ENCODE data around the gene ETS2.

ETS2 gene

DNA sequence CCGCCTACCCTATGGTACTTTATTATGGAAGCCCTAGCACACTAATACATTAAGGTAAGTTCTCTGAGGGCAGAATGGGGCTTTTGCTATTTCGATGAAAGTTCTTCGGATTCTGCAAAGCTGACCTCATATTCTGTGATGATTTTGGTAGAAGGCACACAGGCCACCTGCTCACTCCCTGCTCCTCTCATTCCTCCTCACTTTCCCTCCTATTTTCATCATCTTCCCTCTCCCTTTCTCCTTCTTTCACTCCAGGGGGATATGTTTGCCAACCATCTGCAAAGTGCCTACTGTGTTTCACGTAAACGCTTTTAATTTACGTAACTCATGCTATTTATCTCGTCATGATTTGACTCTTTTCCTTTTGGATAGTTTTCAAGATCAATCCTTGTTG, 45.0 kb upstream of the ETS2 start:
- no peak overlapping the region for H3K4me3 ChIP-seq (ENCODE audit: low read depth, low read length)
- TF ChIP-seq, protein P1, sequence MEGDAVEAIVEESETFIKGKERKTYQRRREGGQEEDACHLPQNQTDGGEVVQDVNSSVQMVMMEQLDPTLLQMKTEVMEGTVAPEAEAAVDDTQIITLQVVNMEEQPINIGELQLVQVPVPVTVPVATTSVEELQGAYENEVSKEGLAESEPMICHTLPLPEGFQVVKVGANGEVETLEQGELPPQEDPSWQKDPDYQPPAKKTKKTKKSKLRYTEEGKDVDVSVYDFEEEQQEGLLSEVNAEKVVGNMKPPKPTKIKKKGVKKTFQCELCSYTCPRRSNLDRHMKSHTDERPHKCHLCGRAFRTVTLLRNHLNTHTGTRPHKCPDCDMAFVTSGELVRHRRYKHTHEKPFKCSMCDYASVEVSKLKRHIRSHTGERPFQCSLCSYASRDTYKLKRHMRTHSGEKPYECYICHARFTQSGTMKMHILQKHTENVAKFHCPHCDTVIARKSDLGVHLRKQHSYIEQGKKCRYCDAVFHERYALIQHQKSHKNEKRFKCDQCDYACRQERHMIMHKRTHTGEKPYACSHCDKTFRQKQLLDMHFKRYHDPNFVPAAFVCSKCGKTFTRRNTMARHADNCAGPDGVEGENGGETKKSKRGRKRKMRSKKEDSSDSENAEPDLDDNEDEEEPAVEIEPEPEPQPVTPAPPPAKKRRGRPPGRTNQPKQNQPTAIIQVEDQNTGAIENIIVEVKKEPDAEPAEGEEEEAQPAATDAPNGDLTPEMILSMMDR (IDR thresholded peaks at IDR 0.05; ENCODE audit: low read depth, low read length): no peak
- TF ChIP-seq POLR2A (IDR thresholded peaks at IDR 0.05; ENCODE audit: extremely low read depth, insufficient read length): no peak
- TF ChIP-seq, protein P2, sequence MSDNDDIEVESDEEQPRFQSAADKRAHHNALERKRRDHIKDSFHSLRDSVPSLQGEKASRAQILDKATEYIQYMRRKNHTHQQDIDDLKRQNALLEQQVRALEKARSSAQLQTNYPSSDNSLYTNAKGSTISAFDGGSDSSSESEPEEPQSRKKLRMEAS (IDR thresholded peaks at IDR 0.05; ENCODE audit: low read depth, low read length): no peak
- TF ChIP-seq MYC (IDR thresholded peaks at IDR 0.05; ENCODE audit: low read depth, low read length): no peak
- DNase-seq (ENCODE audit: low read depth): no peak

DNA sequence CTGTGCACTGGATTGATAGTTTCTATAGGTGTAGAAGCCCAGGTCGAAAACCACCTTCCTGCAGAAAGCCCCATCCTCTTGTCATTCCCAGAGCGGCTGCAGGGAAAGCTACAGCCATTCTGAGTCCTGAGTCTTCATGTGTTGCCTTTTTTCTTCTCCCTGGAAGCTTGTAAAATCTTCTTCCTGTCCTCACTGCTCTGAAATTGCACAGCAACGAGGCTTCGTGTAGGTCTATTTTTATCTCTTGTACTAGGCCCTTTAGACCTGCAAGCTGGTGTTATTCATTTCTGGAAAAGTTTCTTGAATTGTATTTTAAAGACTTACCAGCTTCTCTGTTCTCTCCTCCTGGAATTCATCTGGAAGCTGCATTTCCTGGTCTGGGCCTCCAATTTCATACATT, 44.2 kb upstream of the ETS2 start:
- TF ChIP-seq, protein P2 (IDR thresholded peaks at IDR 0.05; ENCODE audit: low read depth, low read length): no peak
- TF ChIP-seq, protein P1 (IDR thresholded peaks at IDR 0.05; ENCODE audit: low read depth, low read length): no peak
- TF ChIP-seq POLR2A (IDR thresholded peaks at IDR 0.05; ENCODE audit: extremely low read depth, insufficient read length) (no peak), MYC (IDR thresholded peaks at IDR 0.05; ENCODE audit: low read depth, low read length) (no peak)
- peak; percentile 36 for DNase-seq (ENCODE audit: low read depth)
- H3K4me3 ChIP-seq (ENCODE audit: low read depth, low read length): no peak overlapping the region

DNA sequence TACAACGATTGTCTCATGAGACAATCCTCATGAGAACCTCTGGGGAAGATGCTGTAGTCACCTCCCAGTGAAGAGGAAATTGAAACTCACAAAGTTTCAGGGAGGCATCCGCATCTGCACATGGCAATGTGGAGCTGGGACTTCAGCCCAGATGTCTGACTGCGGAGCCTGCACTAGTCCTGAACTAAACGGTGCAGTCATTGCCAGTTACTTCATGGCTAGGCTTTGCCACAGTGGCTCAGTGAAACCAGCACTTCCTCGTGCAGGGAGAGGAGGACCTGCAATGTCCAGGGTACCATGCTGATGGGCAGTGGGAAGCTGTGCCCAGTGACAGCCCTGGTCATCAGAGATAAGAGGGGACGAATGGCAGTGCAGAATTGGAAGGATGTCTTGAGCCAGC, 40.7 kb upstream of the ETS2 start:
- TF ChIP-seq, protein P1 (IDR thresholded peaks at IDR 0.05; ENCODE audit: low read depth, low read length): no peak
- TF ChIP-seq, protein P2 (IDR thresholded peaks at IDR 0.05; ENCODE audit: low read depth, low read length): no peak
- TF ChIP-seq MYC (IDR thresholded peaks at IDR 0.05; ENCODE audit: low read depth, low read length) (no peak), POLR2A (IDR thresholded peaks at IDR 0.05; ENCODE audit: extremely low read depth, insufficient read length) (no peak)
- no peak overlapping the region for H3K4me3 ChIP-seq (ENCODE audit: low read depth, low read length)
- DNase-seq (ENCODE audit: low read depth): no peak

DNA sequence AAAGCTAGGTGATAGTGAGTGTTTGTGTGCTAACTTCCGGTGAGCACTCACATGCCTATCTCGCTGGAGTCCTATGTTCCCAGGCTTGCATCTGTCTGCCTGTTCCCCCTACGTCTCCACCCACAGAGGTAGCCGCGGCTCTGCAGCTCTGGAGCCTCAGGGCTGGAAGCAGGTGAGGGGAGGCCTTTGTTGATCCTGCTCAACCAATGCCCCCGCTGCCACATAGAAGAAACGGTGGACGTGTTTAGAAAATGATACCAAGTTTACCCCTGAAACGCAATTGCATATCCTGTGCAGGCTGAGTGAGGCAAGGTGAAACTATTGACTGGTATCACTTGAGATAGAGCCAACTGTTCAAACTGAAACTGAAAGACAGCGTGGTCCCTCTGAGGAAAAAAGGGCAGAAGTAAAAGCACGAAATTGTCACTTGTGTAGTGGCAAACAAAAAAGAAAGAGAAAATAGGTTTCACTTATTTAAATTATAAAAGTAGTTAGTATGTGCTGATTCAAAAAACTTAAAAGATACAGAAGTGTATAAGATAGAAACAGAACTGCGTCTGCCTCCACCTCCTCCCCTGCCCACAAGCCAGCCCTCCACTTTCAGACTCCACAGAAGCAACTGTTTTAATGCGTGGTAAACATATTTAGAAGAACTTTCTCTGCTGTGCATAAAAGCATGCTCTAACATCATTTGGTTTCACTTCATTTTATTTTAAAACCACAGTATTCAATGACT, 38.6 kb upstream of the ETS2 start:
- no peak for DNase-seq (ENCODE audit: low read depth)
- TF ChIP-seq, protein P1 (IDR thresholded peaks at IDR 0.05; ENCODE audit: low read depth, low read length): no peak
- TF ChIP-seq, protein P2 (IDR thresholded peaks at IDR 0.05; ENCODE audit: low read depth, low read length): no peak
- TF ChIP-seq MYC (IDR thresholded peaks at IDR 0.05; ENCODE audit: low read depth, low read length) (no peak), POLR2A (IDR thresholded peaks at IDR 0.05; ENCODE audit: extremely low read depth, insufficient read length) (no peak)
- no peak overlapping the region for H3K4me3 ChIP-seq (ENCODE audit: low read depth, low read length)

DNA sequence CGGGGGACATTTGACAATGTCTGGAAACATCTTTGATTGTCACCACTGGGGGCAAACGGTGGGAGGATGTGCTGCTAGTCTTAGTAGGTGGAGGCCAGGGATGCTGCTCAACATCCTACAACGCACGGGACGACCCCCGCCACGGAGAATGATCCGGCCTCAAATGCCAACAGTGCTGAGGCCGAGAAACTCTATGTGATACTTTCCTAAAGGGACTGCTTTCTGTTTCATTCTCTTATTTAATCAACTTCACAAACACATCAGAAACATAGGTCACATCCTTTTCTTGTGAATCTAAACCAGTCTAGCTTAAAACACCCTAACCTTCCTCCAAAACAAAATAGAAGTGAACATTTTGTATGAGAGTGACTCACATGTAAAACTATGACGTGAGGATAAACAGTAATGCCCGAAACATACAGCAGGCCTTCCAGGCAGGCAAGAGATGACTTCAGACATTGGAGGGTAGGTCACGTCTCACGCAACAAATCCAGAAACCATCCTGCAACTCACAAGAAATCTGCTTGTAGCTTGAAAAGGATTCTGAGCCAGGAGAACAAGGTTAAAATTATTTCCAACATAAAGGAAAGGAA, 37.2 kb upstream of the ETS2 start:
- no peak for DNase-seq (ENCODE audit: low read depth)
- no peak overlapping the region for H3K4me3 ChIP-seq (ENCODE audit: low read depth, low read length)
- TF ChIP-seq, protein P1 (IDR thresholded peaks at IDR 0.05; ENCODE audit: low read depth, low read length): no peak
- TF ChIP-seq POLR2A (IDR thresholded peaks at IDR 0.05; ENCODE audit: extremely low read depth, insufficient read length) (no peak), MYC (IDR thresholded peaks at IDR 0.05; ENCODE audit: low read depth, low read length) (no peak)
- TF ChIP-seq, protein P2 (IDR thresholded peaks at IDR 0.05; ENCODE audit: low read depth, low read length): no peak

Measured in NB4 (cell line).